HL-60 (cell line): Measurements from ENCODE around the gene SIX1.

Source experiments
- DNase-seq, 2 experiments: peaks; one replicate each; pipeline ENCODE4 v3.0.0-alpha.2; 2010 to 2020; ENCODE audit warnings: low read depth in 1 of 2, low spot score in 1 of 2
- H3K27ac ChIP-seq: fragments of 250-450 bp; sonication (Bioruptor Pico); replicated peaks from 2 replicates; pipeline ENCODE4 v1.5.1; 2020; ENCODE audit warnings: mild to moderate bottlenecking, moderate library complexity
- H3K27me3 ChIP-seq: fragments of 250-450 bp; sonication (Bioruptor Pico); 2 replicates; pipeline ENCODE4 v1.5.1; 2021; ENCODE audit warnings: mild to moderate bottlenecking, moderate library complexity; ENCODE audit not compliant: insufficient read depth, poor library complexity, severe bottlenecking
- H3K4me3 ChIP-seq: replicated peaks from 2 replicates; pipeline ENCODE4 v1.5.1; 2011; ENCODE audit warnings: mild to moderate bottlenecking, control low read depth, low read length; ENCODE audit not compliant: insufficient read depth
- CTCF ChIP-seq: IDR thresholded peaks from one replicate; pipeline ENCODE4 v1.5.1; 2011; ENCODE audit warnings: low read length, control low read depth, inconsistent platforms; ENCODE audit not compliant: insufficient read depth
- GABPA ChIP-seq: IDR thresholded peaks from 2 replicates; pipeline ENCODE4 v1.6.1; 2012; ENCODE audit warnings: low read depth
- POLR2AphosphoS5 ChIP-seq: IDR thresholded peaks from 2 replicates; pipeline ENCODE4 v1.6.1; 2012; ENCODE audit warnings: low read depth
- REST ChIP-seq: IDR thresholded peaks from 2 replicates; pipeline ENCODE4 v1.6.1; 2012; ENCODE audit warnings: low read depth; ENCODE audit not compliant: insufficient replicate concordance
- SPI1 ChIP-seq: IDR thresholded peaks from 2 replicates; pipeline ENCODE4 v1.6.1; 2012; ENCODE audit warnings: low read depth, mild to moderate bottlenecking, borderline replicate concordance

The SIX1 gene

GRCh38 chr14:60622917-60623257 is 26.4 kb downstream of the SIX1 start:
- Histone ChIP-seq H3K4me3 (no peak overlapping the region), H3K27me3 (peaks cover 11% of the 10 kb centered on the region), H3K27ac (no peak overlapping the region)
- DNase-seq: no peak
- no peak for TF ChIP-seq GABPA
- no peak for TF ChIP-seq REST
- TF ChIP-seq POLR2AphosphoS5: no peak
- TF ChIP-seq CTCF: no peak
- TF ChIP-seq SPI1: no peak

GRCh38 chr14:60622210-60622916 is 26.9 kb downstream of the SIX1 start:
- peaks cover 11% of the 10 kb centered on the region for H3K27me3 ChIP-seq
- H3K27ac ChIP-seq: no peak overlapping the region
- no peak for TF ChIP-seq POLR2AphosphoS5
- TF ChIP-seq GABPA: no peak
- TF ChIP-seq SPI1: no peak
- no peak for TF ChIP-seq CTCF
- TF ChIP-seq REST: no peak
- DNase-seq: no peak
- H3K4me3 ChIP-seq: no peak overlapping the region

GRCh38 chr14:60621386-60621785 is 27.9 kb downstream of the SIX1 start:
- TF ChIP-seq POLR2AphosphoS5 (no peak), GABPA (no peak)
- Histone ChIP-seq H3K27ac (no peak overlapping the region), H3K27me3 (peaks cover 11% of the 10 kb centered on the region), H3K4me3 (no peak overlapping the region)
- DNase-seq: no peak

GRCh38 chr14:60618241-60618640 is 31.0 kb downstream of the SIX1 start:
- DNase-seq: no peak
- Histone ChIP-seq H3K27me3 (peaks cover 11% of the 10 kb centered on the region), H3K27ac (no peak overlapping the region), H3K4me3 (no peak overlapping the region)
- no peak for TF ChIP-seq SPI1
- TF ChIP-seq REST: no peak
